ENCODE measurements around the gene PLCXD1. TPM values are rescaled to one million over a fixed set of nuclear protein-coding genes. Genes with fewer than 3 reads are reported as not detected.

PLCXD1 gene
- total RNA-seq, 1 experiment from 2014 or later = 12.0 TPM

DNA sequence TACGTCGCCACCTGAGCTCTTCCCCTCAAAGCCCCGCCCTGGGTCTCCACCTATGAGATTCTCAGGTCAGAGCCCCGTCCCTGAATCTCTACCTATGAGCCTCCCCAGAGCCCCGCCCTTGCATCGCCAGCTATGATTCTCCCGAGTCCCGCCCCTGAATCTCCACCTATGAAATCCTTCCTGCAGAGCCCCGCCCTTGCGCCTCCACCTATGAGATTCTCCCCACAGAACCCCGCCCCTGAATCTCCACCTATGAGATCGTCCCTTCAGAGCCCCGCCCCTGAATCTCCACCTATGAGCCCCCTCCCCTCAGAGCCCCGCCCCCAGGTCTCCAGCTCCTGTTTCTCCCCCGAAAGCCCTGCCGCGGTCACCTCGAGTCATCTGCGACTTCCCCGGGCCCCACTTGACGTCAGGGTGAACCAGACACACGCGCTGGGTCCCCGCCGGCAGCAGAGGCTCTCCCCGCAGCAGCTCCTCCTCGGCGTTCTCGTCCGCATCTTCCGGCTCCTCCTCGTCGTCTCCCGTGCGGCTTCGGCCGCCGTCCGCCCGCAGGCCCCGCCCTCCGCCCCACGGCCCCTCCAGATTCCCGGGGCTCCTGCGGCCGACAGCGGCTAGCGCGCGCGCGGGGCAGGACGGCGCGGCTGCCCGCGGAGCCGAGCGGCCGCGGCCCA lies 37.0 kb downstream of the PLCXD1 start:
- intact Hi-C loops (cut with micrococcal nuclease) = no loop called here
- Mint-ChIP-seq H3K4me1 (ENCODE audit: insufficient read depth, unreplicated experiment) (peaks cover 2% of the 10 kb centered on the region), H3K4me3 (ENCODE audit: unreplicated experiment) (peak overlapping the region; percentile 72), H3K9me3 (ENCODE audit: unreplicated experiment) (no peaks in the 10 kb centered on the region), H3K27me3 (ENCODE audit: insufficient read depth, unreplicated experiment) (no peaks in the 10 kb centered on the region), H3K27ac (ENCODE audit: low read depth, unreplicated experiment) (peak overlapping the region; percentile 65), H3K36me3 (ENCODE audit: insufficient read depth, unreplicated experiment) (peaks cover 38% of the 10 kb centered on the region)
- ChIA-PET CTCF (no interaction called here), POLR2A (no interaction called here)
- TF ChIP-seq, protein P1, sequence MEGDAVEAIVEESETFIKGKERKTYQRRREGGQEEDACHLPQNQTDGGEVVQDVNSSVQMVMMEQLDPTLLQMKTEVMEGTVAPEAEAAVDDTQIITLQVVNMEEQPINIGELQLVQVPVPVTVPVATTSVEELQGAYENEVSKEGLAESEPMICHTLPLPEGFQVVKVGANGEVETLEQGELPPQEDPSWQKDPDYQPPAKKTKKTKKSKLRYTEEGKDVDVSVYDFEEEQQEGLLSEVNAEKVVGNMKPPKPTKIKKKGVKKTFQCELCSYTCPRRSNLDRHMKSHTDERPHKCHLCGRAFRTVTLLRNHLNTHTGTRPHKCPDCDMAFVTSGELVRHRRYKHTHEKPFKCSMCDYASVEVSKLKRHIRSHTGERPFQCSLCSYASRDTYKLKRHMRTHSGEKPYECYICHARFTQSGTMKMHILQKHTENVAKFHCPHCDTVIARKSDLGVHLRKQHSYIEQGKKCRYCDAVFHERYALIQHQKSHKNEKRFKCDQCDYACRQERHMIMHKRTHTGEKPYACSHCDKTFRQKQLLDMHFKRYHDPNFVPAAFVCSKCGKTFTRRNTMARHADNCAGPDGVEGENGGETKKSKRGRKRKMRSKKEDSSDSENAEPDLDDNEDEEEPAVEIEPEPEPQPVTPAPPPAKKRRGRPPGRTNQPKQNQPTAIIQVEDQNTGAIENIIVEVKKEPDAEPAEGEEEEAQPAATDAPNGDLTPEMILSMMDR (IDR thresholded peaks at IDR 0.05; ENCODE audit: unreplicated experiment) = no peak
- DNase-seq (ENCODE audit: unreplicated experiment) = peak; percentile 99
- no TSS peak for BruUV-seq (replicated peaks)

DNA sequence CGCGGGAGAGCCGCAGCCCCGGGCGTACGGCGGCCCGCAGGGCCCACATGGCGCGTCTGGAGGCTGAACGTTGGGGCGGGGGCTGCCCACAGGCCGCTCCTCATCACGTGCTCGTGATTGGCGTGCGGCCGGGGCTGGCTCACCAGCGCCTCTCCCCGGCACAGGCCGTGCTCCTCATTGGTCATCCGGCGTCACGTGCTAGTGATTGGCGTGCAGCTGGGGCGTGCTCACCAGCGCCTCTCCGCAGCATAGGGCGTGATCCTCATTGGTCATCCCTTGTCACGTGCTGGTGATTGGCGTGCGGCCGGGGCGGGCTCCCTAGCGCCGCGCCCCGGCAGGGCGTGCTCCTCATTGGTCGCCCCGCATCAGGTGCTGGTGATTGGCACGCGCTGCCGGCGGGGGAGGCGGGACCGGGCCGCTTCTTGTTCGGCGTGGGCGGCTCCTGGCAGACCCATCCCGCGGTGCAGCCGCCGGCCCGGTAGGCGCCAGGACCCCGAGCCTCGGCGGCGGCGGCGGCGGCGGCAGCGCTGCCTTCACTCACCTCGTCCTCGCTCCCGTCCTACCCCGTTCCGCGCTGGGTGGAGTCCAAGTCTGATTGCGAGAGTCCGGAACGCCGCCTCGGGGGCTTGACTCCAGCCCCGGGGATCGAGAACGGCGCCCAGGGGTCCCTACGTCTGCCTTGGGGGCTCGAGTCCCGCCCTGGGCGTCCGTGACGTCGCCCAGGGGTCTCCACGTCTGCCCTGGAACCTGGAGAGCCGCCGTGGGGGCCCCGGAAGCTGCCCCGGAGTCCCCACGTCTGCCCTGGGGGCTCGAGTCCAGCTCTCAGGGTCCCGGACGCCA lies 37.8 kb downstream of the PLCXD1 start, which contains the start of gene GTPBP6:
Gene GTPBP6 (minus strand): TSS at position 58 of the 840 bp plus-strand sequence. CDS start 9 bp downstream, at position 49.
- H3K4me3 Mint-ChIP-seq (ENCODE audit: unreplicated experiment) = peak within 1 kb of the TSS; percentile 72
- peaks cover 7% of the 10 kb centered on the region for H3K4me1 Mint-ChIP-seq (ENCODE audit: insufficient read depth, unreplicated experiment)
- TF ChIP-seq, protein P1 (IDR thresholded peaks at IDR 0.05; ENCODE audit: unreplicated experiment) = no peak
- H3K9me3 Mint-ChIP-seq (ENCODE audit: unreplicated experiment) = no peaks in the 10 kb centered on the region
- BruUV-seq (replicated peaks) = TSS peak; percentile 47
- ChIA-PET POLR2A (no interaction called here), CTCF (no interaction called here)
- intact Hi-C loops (cut with micrococcal nuclease) = no loop called here
- no peaks in the 10 kb centered on the region for H3K27me3 Mint-ChIP-seq (ENCODE audit: insufficient read depth, unreplicated experiment)
- peaks cover 38% of the 10 kb centered on the region for H3K36me3 Mint-ChIP-seq (ENCODE audit: insufficient read depth, unreplicated experiment)
- peak; percentile 99 for DNase-seq (ENCODE audit: unreplicated experiment)
- H3K27ac Mint-ChIP-seq (ENCODE audit: low read depth, unreplicated experiment) = peak within 1 kb of the TSS; percentile 65

DNA sequence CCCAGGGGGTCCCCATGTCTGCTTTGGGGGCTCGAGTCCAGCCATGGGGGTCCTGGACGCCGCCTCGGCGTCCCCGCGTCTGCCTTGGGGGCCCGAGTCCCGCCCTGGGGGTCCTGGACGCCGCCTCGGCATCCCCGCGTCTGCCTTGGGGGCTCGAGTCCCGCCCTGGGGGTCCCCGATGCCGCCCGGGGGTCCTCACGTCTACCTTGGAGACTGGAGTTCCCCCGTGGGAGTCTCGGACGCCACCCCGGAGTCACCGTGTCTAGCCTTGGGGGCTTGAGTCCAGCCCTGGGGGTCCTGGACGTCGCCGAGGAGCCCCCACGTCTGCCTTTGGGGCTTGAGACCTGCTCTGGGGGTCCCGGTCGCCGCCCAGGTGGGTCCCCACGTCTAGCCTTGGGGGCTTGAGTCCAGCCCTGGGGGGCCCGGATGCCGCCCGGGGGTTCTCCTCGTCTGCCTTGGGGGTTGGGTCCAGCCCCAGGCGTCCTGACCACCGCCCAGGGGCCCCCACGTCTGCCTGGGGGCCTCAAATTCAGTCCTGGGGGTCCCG lies 38.5 kb downstream of the PLCXD1 start:
- intact Hi-C loops (cut with micrococcal nuclease) = loop anchor here (5.0 kb wide), 1 partner anchor 838 kb away; no protein-coding TSS in a partner anchor
- Mint-ChIP-seq H3K36me3 (ENCODE audit: insufficient read depth, unreplicated experiment) (peaks cover 32% of the 10 kb centered on the region), H3K4me3 (ENCODE audit: unreplicated experiment) (peak overlapping the region; percentile 72), H3K9me3 (ENCODE audit: unreplicated experiment) (no peaks in the 10 kb centered on the region), H3K27ac (ENCODE audit: low read depth, unreplicated experiment) (peak overlapping the region; percentile 65), H3K27me3 (ENCODE audit: insufficient read depth, unreplicated experiment) (no peaks in the 10 kb centered on the region), H3K4me1 (ENCODE audit: insufficient read depth, unreplicated experiment) (peaks cover 7% of the 10 kb centered on the region)
- no peak for DNase-seq (ENCODE audit: unreplicated experiment)
- TF ChIP-seq, protein P1 (IDR thresholded peaks at IDR 0.05; ENCODE audit: unreplicated experiment) = no peak
- ChIA-PET CTCF (no interaction called here), POLR2A (no interaction called here)
- BruUV-seq (replicated peaks) = no TSS peak

DNA sequence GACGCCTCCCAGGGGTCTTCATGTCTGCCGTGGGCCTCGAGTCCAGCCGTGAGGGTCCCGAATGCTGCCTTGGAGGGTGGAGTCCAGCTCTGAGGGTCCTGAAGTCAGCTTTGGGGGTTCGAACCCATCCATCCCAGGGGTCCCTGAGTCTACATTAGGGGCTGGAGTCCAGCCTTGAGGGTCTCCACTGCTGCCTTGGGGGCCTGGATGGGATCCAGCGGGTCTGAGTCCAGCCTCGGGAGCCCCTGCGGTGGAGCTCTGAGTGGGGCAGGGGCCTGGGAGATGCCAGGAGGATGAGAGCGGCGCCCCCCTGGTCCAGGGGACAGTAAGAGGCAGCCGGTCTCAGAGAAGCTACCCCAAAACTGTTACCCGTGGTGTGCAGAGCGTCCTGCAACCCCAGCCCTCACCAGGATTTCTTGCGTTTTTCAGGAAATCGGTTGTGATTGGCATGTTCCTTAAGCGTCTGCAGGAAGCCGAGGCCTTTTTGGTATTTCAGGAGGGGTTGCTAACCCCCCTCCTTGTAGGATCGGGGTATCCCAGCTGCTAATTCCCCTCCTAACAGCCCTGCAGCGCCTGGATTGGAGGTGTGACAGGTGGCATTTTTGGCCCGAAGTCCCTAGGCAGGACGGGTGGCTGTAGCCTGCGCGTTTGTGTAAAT lies 39.1 kb downstream of the PLCXD1 start:
- no TSS peak for BruUV-seq (replicated peaks)
- H3K4me3 Mint-ChIP-seq (ENCODE audit: unreplicated experiment) = peak overlapping the region; percentile 72
- peaks cover 30% of the 10 kb centered on the region for H3K36me3 Mint-ChIP-seq (ENCODE audit: insufficient read depth, unreplicated experiment)
- no peaks in the 10 kb centered on the region for H3K9me3 Mint-ChIP-seq (ENCODE audit: unreplicated experiment)
- H3K27me3 Mint-ChIP-seq (ENCODE audit: insufficient read depth, unreplicated experiment) = no peaks in the 10 kb centered on the region
- H3K27ac Mint-ChIP-seq (ENCODE audit: low read depth, unreplicated experiment) = peak overlapping the region; percentile 65
- intact Hi-C loops (cut with micrococcal nuclease) = loop anchor here (5.0 kb wide), 1 partner anchor 837 kb away; no protein-coding TSS in a partner anchor
- DNase-seq (ENCODE audit: unreplicated experiment) = no peak
- H3K4me1 Mint-ChIP-seq (ENCODE audit: insufficient read depth, unreplicated experiment) = peaks cover 7% of the 10 kb centered on the region
- TF ChIP-seq, protein P1 (IDR thresholded peaks at IDR 0.05; ENCODE audit: unreplicated experiment) = no peak
- ChIA-PET CTCF (no interaction called here), POLR2A (no interaction called here)

Measured in MCF 10A (cell line).